HG03066 (cell line): ENCODE data around the gene OAT.

Experiments
- ATAC-seq: cut with Tn5 transposase; IDR thresholded peaks from one replicate; pipeline ENCODE4 v1.9.1; 2021; ENCODE audit warnings: low read depth; ENCODE audit not compliant: unreplicated experiment

OAT gene

DNA sequence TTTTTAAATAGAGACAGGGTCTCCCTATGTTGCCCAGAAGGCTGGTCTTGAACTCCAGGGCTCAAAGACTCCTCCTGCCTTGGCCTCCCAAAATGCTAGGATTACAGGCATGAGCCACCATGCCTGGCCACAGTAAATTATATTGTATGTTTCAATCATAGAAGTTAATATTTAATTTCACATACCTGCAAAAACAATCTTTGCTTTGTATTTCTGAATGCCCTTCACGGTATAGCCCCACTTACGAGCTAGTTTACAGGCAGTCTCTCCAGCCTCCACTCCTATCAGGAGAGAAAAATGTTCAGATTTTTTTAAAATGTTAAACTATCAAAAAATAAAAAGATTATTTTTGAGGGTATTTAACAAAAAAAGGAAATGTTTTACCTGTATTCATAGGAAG is 10.4 kb downstream of the OAT start:
- no peak for ATAC-seq

GRCh38 chr10:124407456-124407855 is 11.3 kb downstream of the OAT start:
- ATAC-seq: no peak

DNA sequence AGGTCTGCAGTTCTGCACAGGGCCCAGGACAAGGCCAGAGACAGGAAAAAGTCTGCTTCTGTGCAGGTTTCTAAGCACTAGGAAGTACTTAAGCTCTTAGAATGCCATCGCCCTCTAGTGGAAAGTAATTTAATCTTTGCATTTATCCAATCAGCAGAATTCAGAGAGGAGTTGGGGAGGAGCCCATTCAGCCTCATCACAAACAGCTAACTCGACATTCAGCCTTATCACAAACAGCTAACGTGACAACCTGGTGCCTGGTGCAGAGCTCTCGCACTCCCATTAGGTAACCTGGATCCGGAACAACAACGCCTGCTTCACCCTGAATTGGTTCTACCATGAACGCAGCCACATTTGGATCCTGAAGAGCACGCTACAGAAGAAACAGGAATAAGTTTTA is 15.2 kb downstream of the OAT start:
- peak; percentile 87 for ATAC-seq

DNA sequence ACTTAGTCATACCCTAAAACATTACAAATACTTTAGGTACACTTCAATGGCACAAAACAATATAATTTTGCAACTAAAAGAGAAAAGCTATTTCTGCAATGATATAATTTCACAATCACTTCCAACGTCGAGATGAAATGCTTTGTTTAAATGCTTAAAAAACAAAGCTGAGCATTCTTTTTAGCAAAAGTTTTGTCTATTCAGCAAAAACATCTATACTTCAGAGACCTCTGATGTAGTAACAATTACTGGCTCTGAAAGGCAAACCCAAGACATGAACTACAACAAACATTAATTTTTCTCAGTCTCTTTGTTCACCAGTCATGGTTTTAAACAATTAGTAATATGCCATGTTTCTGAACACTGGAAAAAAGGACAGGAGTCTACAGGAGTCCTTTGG is 16.4 kb downstream of the OAT start:
- ATAC-seq: no peak

DNA sequence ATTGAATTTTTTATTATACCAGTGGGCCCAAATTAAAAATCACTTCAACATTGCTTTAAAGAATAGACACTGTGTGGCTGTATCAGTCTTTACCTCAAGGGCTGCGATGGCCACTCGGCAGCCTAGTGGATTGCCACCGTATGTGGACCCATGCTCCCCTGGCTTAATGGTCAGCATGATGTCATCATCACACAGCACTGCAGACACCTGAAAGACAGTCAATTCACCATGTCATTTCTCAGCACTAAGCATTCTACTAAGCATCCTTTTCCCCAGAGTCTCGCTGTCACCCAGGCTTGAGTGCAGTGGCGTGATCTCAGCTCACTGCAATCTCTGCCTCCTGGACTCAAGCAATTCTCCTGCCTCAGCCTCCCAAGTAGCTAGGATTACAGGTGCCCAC is 17.1 kb downstream of the OAT start:
- ATAC-seq: no peak

DNA sequence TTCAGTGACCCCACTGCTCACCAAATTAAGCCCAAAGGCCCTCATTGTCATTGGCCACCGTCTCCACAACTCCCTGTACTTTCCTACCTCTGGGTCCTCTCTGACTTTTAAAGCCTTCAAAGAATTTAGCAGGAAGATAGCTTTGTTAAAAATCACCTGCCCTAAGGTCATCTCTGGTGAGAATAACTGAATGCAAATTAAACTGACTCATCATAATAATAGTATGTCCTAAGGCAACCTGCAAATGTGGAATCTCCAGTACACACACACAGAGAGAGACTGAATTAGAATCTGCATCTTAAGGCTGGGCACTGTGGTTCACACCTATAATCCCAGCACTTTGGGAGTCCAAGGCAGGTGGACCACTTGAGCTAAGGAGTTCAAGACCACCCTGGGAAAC is 24.1 kb downstream of the OAT start:
- no peak for ATAC-seq

- no peak for ATAC-seq
Measured at GRCh38 chr10:124392626-124393342, 25.9 kb downstream of the OAT start.

GRCh38 chr10:124390471-124391187 is 28.1 kb downstream of the OAT start:
- ATAC-seq: no peak

- ATAC-seq: no peak
Measured at GRCh38 chr10:124389613-124390361, 28.9 kb downstream of the OAT start.

GRCh38 chr10:124388823-124389612 is 29.7 kb downstream of the OAT start:
- ATAC-seq: peak; percentile 91

DNA sequence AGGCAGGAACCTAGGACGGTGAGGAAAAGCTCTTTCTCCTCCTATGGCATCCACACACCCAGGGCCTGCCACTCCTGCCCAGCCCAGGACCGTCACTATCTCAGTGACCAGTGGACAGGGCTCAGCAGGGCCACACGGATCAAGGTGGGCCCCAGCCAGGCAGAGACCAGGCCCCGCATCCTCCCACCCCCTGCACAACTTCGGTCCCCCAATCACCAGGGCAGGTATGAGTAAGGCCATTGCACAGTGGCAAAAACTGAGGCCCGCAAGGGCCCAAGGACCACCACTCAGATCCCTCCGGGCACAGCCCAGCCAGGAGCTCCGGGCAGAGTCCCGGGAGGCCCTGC is 30.3 kb downstream of the OAT start:
- no peak for ATAC-seq

GRCh38 chr10:124387078-124387874 is 31.4 kb downstream of the OAT start:
- no peak for ATAC-seq

DNA sequence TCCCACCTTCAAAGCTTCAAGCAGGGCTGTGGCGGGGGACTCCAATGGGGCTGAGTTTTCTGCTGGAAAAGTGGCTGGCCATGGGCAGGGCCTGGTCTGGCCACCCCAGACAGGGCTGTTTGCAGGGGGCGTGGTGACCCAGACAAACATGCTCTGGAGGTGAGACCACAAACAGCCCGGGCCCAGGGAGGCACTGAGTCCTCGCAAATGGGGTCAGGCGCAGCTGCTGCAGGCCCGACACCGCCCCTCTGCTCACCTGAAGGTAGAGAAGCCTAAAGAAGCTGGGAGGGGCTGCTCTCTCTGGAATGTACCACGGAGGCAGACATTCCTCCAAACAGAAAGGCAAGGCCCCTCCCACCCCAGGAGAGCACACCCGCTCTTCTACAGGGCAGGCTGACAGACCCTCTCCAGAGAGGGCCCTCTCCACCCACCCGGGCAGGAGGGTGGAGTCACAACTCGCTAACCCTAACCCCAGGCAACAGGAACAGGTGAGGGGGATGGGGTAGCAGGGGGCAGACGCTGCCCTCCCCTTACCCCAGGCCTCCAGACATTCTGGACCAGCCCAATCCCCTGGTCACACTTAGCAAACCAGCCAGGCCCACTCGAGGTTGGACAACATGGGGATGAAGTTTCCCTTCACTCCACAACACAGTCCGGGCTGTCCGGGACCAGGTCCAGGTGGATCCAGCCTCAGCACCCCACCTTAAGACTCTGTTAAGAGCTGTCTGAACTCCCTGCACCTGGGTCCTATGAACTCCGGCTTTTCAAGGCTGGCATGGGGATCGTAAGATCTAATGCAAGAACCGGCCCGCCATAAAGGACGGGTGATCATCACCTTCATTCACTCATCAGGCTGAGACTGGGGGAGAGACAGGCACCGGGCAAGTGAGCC is 32.3 kb downstream of the OAT start:
- ATAC-seq: no peak

GRCh38 chr10:124385627-124386185 is 33.0 kb downstream of the OAT start:
- ATAC-seq: no peak

DNA sequence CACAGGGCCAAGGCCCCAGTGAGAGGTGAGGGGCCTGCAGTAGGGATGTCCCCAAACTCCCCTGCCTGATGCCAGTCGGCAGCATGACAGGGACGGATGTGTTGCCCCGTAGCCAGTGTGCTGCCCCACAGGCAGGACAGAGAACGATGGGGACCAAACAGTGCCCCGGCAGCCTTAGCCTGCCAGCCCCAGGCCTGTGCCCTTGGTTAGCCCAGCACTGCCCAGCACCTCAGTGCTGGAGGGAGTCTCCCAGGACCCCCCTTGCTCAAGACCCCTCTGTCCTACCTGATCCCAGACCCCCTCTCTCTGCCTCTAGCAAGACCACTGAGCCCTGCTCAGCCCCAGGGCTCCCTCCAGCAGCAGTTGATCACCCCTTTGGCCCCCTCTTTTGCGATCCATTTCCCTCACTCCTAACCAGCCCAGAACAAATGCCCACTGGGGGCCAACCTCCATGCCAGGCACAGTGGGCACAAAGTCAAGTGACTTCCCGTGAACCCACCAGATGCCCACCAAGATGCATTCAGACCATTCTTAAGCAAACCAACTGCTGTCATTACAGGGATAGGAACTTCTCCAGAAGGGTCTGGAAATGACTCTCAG is 34.0 kb downstream of the OAT start:
- ATAC-seq: no peak

DNA sequence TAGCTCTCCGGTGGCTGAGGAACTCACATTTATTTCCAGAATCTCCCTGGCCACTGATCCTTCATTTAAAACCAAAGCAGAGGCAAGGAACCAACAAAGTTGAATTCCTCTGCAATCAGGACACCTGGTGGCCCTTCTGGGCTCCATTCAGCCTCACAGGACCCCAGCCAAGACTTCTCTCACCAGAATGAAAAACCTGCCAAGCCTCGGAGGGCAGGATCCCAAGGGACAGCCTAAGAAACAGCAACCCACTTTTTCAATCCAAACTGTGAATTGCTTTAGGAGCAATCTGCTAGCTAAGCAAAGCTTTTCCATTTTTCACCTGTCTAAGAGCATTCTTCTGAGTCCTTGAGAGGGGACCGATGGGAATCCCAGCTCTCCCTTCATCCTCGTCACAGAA is 34.6 kb downstream of the OAT start:
- ATAC-seq: no peak

- ATAC-seq: no peak
Measured at GRCh38 chr10:124383496-124383895, 35.2 kb downstream of the OAT start.

DNA sequence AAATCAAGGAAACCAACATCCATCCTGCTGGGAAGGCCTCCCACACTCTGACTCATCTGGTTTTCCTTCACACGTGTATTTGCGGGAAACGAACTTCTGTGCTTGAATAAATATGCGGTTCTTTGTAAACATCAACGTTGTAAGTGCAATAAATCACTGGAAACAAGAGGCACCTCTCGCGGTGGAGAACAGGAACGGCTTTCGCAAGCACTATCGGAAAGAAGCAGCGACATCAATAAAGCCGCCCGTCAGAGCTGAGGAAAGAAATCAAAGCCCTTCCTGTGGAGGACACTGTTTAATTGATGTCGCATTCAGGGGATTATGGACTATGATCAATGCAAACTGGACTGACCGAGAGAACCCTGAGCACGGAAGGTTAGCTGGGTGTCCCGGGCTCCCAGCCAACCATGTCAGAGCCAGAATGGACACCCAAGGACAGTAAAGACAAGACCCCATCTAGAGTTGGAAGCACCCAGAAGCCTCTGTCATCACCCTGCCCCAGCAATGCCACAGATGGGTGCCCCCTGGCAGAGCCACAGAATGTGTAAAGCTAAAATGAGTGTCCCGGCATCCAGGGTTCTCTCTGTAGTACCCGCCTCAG is 37.6 kb downstream of the OAT start:
- no peak for ATAC-seq
